Measurements from ENCODE around the gene HSD11B1L. TPM values are rescaled to one million over a fixed set of nuclear protein-coding genes. Genes with fewer than 3 reads are reported as not detected.

Gene HSD11B1L
- total RNA-seq, 4 donors from 2014 or later: 7.3 to 30.4 (median 15.8) TPM

GRCh38 chr19:5644037-5644436 lies 36.8 kb upstream of the HSD11B1L start:
- no peak for DNase-seq
- intact Hi-C loops (cut with DNase I): no loop called here
- H3K9me3 ChIP-seq: no peaks in the 10 kb centered on the region
- H3K27me3 ChIP-seq: no peaks in the 10 kb centered on the region
- H3K4me3 ChIP-seq (replicated peaks in 1 of 3): no peak overlapping the region
- TF ChIP-seq, protein P1, sequence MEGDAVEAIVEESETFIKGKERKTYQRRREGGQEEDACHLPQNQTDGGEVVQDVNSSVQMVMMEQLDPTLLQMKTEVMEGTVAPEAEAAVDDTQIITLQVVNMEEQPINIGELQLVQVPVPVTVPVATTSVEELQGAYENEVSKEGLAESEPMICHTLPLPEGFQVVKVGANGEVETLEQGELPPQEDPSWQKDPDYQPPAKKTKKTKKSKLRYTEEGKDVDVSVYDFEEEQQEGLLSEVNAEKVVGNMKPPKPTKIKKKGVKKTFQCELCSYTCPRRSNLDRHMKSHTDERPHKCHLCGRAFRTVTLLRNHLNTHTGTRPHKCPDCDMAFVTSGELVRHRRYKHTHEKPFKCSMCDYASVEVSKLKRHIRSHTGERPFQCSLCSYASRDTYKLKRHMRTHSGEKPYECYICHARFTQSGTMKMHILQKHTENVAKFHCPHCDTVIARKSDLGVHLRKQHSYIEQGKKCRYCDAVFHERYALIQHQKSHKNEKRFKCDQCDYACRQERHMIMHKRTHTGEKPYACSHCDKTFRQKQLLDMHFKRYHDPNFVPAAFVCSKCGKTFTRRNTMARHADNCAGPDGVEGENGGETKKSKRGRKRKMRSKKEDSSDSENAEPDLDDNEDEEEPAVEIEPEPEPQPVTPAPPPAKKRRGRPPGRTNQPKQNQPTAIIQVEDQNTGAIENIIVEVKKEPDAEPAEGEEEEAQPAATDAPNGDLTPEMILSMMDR (IDR thresholded peaks at IDR 0.05): no peak
- no peak for TF ChIP-seq POLR2A (IDR thresholded peaks at IDR 0.05)
- no peak overlapping the region for H3K27ac ChIP-seq
- H3K36me3 ChIP-seq: peaks cover 32 to 57% of the 10 kb centered on the region in 2 donors
- H3K4me1 ChIP-seq: peaks cover 0 to 12% of the 10 kb centered on the region in 2 donors
- 93 to 95% methylated on average over 2 of the region's 2 CpGs for WGBS, 2 donors

DNA sequence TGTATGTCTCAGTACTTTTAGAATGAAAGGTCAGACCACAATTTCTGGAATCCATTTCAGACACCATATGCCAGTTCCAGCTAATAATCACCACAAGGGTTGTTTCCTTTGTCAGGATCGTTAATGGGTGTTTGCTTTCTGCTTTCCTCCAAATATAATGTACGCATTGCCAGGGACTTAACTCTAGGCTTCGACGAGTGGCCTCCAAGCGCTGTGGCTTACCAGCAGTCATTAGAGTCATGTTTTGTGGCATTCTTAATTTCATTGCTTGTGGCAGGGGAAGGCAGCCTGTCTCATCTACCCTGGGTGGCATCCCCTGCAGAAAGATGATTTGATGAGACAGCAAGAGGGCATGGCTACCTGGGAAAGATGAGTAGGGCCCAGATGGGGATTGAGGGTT lies 35.4 kb upstream of the HSD11B1L start:
- Histone ChIP-seq H3K4me3 (replicated peaks in 1 of 3) (no peak overlapping the region), H3K4me1 (peaks cover 0 to 12% of the 10 kb centered on the region in 2 donors), H3K27ac (no peak overlapping the region), H3K27me3 (no peaks in the 10 kb centered on the region), H3K36me3 (peaks cover 41 to 66% of the 10 kb centered on the region in 2 donors), H3K9me3 (no peaks in the 10 kb centered on the region)
- no peak for DNase-seq
- 90 to 96% methylated on average over 5 of the region's 5 CpGs for WGBS, 2 donors
- intact Hi-C loops (cut with DNase I): no loop called here
- TF ChIP-seq POLR2A (IDR thresholded peaks at IDR 0.05): no peak
- TF ChIP-seq, protein P1 (IDR thresholded peaks at IDR 0.05): no peak

DNA sequence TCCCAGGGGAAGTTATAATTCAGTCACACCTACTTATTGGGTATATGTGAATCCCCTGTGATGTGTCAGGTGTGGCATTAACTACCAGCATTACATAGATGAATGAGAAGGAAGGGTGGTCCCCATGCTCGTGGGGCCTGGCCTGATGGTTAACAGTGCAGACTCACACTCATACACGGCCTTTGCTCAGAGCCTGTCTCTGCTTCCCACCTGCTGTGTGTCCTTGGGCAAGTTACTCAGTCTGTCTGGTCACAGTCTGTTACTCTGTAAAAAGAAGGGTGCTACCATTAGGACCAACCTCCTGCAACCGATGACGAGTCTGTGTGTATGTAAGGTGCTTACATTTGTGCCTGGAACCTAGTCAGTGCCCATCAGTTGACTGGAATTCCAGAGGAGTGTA lies 34.1 kb upstream of the HSD11B1L start:
- Histone ChIP-seq H3K9me3 (no peaks in the 10 kb centered on the region), H3K4me3 (replicated peaks in 1 of 3) (no peak overlapping the region), H3K27ac (no peak overlapping the region), H3K36me3 (peaks cover 54 to 78% of the 10 kb centered on the region in 2 donors), H3K27me3 (no peaks in the 10 kb centered on the region), H3K4me1 (peaks cover 0 to under 1% of the 10 kb centered on the region in 2 donors)
- TF ChIP-seq, protein P1 (IDR thresholded peaks at IDR 0.05): no peak
- TF ChIP-seq POLR2A (IDR thresholded peaks at IDR 0.05): no peak
- WGBS, 2 donors: 95 to 98% methylated on average over 4 of the region's 4 CpGs
- intact Hi-C loops (cut with DNase I): no loop called here
- DNase-seq: no peak

GRCh38 chr19:5648464-5648863 lies 32.4 kb upstream of the HSD11B1L start:
- intact Hi-C loops (cut with DNase I): no loop called here
- Histone ChIP-seq H3K36me3 (peaks cover 67 to 85% of the 10 kb centered on the region in 2 donors), H3K27me3 (no peaks in the 10 kb centered on the region), H3K4me1 (no peaks in the 10 kb centered on the region), H3K27ac (no peak overlapping the region), H3K4me3 (replicated peaks in 1 of 3) (no peak overlapping the region), H3K9me3 (no peaks in the 10 kb centered on the region)
- TF ChIP-seq, protein P1 (IDR thresholded peaks at IDR 0.05): no peak
- no peak for TF ChIP-seq POLR2A (IDR thresholded peaks at IDR 0.05)
- 92 to 96% methylated on average over 11 of the region's 11 CpGs for WGBS, 2 donors
- DNase-seq: no peak

DNA sequence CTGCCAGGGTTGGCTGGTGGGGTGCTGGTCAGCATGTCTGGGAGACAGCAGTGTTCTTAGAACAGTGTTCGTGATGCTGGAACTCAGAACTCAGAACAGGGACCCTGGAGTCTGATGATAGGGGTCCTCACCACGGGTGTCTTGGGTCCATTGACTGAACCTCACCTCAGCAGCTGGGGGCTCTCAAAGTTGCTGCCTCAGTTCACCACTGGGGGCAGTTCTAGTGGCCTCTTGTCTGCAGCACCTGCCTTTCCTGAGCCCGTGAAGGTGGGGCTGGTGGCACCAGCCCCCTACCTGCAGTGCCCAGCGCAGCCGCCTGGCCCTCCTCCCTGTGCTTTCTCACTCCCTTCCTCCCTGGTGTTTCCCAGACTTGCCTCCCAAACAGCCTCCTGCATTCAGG lies 29.5 kb upstream of the HSD11B1L start:
- Histone ChIP-seq H3K9me3 (no peaks in the 10 kb centered on the region), H3K27me3 (no peaks in the 10 kb centered on the region), H3K27ac (no peak overlapping the region), H3K4me1 (no peaks in the 10 kb centered on the region), H3K36me3 (peaks cover 87 to 89% of the 10 kb centered on the region in 2 donors), H3K4me3 (replicated peaks in 1 of 3) (no peak overlapping the region)
- TF ChIP-seq, protein P1 (IDR thresholded peaks at IDR 0.05): no peak
- TF ChIP-seq POLR2A (IDR thresholded peaks at IDR 0.05): no peak
- no peak for DNase-seq
- 98 to 100% methylated on average over 5 of the region's 5 CpGs for WGBS, 2 donors
- intact Hi-C loops (cut with DNase I): no loop called here
